Epithelial cell of proximal tubule (primary cell): ENCODE measurements around the gene ARL4D. TPM values are rescaled to one million over a fixed set of nuclear protein-coding genes. Genes with fewer than 3 reads are reported as not detected.

Source experiments
- DNase-seq: peaks from one replicate; pipeline ENCODE4 v3.0.0-alpha.2; 2011; ENCODE audit warnings: low read depth
- H3K4me3 ChIP-seq: 2 replicates; pipeline ENCODE4 v1.5.1; 2011; ENCODE audit warnings: low read depth, mild to moderate bottlenecking, low read length
- total RNA-seq: library from RNA; depleted of rRNA; stranded (reverse); fragments of >200 nt; gene quantifications from 2 replicates; pipeline ENCODE4 v1.2.3, GENCODE V29; 2015
- TF ChIP-seq, protein P1 (sequence below): conservative IDR thresholded peaks from 2 replicates; pipeline ENCODE4 v1.5.1; 2012; ENCODE audit warnings: low read depth, mild to moderate bottlenecking, low read length

ARL4D gene
- total RNA-seq, 1 donor from 2014 or later: 5.8 TPM

DNA sequence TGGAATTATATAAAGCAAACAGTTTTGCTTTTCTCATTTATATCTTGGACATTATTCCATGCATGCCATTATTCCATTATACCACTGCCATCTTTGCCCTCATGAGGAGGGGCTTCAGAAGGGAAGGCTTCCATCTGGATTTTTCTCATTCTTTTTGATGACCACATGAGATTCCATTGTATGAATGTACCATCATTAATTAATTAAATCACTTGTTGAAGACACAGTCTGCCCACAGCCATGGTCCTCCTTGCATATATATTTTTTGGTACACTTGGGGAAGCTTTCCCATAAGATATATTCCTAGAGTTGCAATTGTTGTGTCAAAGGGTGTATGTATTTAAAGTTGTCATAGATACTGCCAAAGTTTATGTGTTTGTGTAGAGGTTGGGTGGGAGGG lies 7.1 kb downstream of the ARL4D start:
- TF ChIP-seq, protein P1, sequence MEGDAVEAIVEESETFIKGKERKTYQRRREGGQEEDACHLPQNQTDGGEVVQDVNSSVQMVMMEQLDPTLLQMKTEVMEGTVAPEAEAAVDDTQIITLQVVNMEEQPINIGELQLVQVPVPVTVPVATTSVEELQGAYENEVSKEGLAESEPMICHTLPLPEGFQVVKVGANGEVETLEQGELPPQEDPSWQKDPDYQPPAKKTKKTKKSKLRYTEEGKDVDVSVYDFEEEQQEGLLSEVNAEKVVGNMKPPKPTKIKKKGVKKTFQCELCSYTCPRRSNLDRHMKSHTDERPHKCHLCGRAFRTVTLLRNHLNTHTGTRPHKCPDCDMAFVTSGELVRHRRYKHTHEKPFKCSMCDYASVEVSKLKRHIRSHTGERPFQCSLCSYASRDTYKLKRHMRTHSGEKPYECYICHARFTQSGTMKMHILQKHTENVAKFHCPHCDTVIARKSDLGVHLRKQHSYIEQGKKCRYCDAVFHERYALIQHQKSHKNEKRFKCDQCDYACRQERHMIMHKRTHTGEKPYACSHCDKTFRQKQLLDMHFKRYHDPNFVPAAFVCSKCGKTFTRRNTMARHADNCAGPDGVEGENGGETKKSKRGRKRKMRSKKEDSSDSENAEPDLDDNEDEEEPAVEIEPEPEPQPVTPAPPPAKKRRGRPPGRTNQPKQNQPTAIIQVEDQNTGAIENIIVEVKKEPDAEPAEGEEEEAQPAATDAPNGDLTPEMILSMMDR: no peak
- DNase-seq: no peak
- H3K4me3 ChIP-seq: no peak overlapping the region

DNA sequence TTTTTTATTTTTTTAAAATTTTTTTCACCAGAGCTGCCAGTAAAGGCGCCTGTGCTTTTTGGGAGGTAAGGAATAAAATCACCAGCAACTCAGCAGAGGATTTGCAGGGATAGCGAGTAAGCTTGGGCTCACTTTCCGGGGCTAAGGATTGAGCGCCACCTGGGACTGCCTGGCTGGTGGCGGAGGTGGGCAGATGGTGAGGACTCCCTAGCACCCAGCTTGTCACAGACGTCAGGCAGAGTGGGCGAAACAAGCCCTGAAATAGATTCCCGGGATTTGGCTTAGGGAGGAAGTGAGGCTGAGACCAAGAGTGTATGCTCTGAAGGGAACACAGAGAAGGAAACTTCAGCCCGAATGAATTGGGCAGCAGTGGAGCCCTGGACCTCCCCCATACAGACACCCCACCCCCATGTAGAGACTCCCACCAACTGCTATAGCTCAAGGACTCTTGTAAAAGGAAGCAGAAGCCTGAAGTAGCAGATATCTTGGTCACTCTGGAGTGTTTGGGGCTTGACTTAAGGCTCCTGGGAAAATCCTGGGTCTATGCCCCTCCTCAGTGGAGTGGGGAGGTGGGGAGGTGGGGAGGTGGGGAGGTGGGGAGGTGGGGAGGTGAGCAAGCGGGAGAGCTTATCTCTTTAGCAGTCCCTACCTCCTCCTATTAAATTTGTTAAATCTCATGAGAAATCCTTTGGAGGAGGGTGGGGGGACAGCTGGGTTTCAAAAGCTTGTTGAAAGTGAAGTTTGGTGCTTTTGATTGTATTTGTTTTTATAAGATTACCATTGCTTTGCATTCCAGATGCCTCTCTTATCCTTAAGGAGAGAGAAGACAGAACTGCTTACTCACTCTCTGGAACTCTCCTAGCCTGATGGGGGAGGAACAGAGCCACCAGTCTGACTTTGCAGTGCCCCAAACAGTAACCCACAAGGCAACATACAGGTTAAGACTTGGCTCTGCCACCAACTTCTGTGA lies 8.2 kb downstream of the ARL4D start:
- TF ChIP-seq, protein P1: no peak
- no peak overlapping the region for H3K4me3 ChIP-seq
- DNase-seq: no peak

DNA sequence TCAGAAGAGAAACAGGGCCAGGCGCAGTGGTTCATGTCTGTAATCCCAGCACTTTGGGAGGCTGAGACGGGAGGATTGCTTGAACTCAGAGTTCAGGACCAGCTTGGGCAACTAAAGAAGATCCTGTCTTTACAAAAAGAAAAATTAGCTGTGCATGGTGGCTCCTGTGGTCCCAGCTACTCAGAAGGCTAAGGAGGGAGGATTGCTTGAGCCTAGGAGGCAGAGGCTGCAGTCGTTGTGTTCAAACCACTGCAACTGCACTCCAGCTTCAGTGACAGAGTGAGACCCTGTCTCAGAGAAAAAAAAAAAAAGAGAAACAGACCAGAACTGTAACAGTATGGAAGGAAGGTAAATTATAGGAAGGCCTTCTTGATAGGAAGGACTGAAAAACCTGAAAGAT lies 10.3 kb downstream of the ARL4D start:
- DNase-seq: no peak
- no peak overlapping the region for H3K4me3 ChIP-seq
- TF ChIP-seq, protein P1: no peak

DNA sequence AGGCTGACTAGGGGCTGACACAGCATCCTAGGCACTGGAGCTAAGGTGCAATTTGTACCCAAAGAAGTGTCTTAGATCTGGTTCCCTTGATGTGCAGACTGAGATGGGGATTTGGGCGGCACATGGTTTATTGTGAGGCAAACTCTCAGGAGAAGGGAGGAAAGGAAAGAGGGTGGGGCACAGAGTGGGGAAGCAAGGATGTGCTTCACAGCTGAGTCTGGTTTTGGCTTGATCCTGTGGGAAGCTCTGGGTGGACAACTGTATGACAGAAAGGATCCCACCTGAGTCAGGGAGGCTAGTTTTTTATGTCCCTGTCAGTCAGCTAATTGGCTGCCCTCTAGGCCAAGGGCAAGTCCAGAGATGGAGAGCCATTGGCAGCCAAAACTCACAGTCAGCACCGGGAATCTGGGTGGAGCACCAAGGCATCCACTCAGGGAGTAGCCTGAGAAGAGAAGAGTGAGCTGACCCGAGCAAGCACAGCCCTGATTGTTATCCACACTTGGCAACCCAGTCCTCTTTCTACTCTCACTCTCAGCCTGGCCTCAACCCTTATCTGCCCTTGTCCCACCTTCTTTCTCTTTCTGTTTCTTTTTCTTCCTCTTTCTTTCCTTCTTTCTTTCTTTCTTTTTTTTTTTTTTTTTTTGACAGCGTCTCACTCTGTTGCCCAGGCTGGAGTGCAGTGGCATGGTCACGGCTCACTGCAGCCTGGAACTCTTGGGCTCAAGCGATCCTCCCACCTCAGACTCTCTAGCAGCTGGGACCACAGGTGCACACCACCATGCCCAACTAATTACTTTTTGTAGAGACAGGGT lies 12.0 kb downstream of the ARL4D start:
- peak overlapping the region; percentile 18 for H3K4me3 ChIP-seq
- DNase-seq: no peak
- TF ChIP-seq, protein P1: no peak

DNA sequence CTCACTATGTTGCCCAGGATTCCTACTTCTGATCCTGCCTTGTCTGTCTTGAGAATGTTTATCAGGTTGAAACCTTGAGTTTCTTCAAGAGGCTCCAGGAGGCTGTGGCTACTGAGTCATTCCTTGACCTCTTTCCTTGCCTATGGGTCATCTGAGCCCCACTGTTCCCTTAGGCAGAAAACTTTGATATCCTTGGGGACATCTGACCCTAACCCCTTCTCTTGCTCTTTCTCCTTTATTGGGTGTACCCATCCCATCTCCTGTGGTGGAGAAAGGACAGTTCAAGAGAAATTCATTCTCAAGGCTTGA lies 12.5 kb downstream of the ARL4D start:
- DNase-seq: no peak

DNA sequence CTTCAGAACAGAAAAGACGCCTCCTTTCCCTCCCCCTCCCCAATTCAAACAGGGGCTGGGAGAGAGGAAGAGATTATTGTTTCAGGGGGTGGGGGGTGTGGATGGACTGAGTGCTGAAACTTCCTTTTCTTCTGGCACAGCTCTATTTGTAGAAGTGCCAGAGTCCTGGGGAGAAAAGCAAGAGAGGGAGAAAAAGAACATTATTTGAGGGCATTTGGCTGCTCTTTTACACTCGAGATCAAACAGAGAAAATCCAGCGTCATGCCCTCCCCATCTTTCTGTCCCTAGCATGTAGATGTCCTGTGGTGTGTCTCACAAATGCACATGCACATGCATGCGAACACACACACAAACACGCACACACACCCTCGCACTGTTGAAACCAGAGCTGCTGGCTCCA lies 13.0 kb downstream of the ARL4D start:
- H3K4me3 ChIP-seq: no peak overlapping the region
- TF ChIP-seq, protein P1: no peak
- DNase-seq: no peak

More for the DNA sequence above, 12.5 kb downstream of the ARL4D start:
- H3K4me3 ChIP-seq: no peak overlapping the region
- TF ChIP-seq, protein P1: no peak
